Measurements from ENCODE around the gene TTC39A. TPM values are rescaled to one million over a fixed set of nuclear protein-coding genes. Genes with fewer than 3 reads are reported as not detected.

Gene TTC39A
- polyA plus RNA-seq, 3 donors from 2014 or later = not detected

DNA sequence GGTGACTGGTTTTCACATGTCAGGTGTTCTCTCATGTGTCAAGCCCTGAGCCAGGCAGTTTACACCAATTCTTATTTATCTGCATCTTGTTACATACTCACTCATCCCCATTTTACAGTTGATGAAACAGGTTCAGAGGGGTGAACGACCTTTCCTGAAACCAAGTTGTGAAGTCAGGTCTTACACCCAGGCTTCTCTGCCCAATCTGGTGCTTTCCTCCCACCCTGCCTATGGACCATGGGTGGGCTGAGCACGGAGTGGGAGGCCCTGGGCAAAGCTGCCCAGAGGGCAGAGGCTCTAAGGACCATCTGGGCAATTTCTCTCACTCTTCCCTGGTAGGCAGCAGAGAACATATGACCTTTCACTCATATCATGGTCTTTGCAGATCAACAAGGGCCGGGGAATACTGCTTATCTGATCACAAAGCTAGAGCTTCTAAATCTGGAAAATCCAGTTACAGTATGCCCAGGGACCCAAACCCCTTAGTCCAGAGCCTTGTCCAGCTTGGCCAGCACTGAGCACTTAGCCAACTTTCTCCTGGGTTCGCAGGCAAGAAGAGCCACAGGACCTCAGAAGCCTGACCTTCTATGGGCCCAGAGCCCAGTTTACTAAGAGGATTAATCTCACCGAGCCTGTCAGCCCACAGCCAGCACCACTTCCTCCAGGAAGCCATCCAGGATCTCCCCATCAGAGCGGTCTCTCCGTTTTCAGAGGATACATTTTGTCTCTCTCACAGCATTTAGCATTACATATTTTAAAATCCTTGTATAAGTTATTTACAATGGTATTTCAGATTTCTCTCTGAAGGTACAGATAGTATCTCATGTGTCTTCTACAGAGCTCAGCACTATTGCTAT is 16.0 kb upstream of the TTC39A start:
- Mint-ChIP-seq H3K9me3 (no peaks in the 10 kb centered on the region), H3K27me3 (ENCODE audit: low read depth in 3 of 3) (peaks cover 10 to 22% (median 13%) of the 10 kb centered on the region in 3 donors), H3K4me3 (peak overlapping the region in 1 of 5 donors; percentile 26), H3K4me1 (peaks cover 0 to 2% of the 10 kb centered on the region in 2 donors), H3K36me3 (no peaks in the 10 kb centered on the region), H3K27ac (no peak overlapping the region)
- no peak for DNase-seq

DNA sequence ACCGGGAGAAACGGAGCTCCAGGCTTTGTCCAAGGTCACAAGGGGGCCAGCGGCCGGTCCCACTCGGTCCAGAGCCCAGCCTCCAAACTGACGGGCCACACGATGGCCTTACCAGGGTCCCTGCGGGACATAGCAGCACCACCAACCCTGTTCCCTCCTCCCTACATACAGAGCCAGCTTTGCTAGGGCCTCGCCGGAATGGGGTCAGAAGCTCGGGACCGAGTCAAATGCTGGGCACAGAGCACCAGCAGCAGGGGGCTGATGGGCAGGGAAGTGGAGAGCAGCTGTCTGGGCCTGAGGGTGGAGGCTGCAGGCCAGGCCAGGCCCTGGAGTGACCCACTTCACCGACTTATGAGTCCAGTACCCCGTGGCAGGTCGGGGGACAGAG is 14.9 kb upstream of the TTC39A start:
- no peaks in the 10 kb centered on the region for H3K9me3 Mint-ChIP-seq
- H3K27me3 Mint-ChIP-seq (ENCODE audit: low read depth in 3 of 3) = peaks cover 10 to 22% (median 13%) of the 10 kb centered on the region in 3 donors
- no peaks in the 10 kb centered on the region for H3K36me3 Mint-ChIP-seq
- peaks cover 0 to 2% of the 10 kb centered on the region in 2 donors for H3K4me1 Mint-ChIP-seq
- no peak overlapping the region for H3K27ac Mint-ChIP-seq
- H3K4me3 Mint-ChIP-seq = no peak overlapping the region
- DNase-seq = no peak

DNA sequence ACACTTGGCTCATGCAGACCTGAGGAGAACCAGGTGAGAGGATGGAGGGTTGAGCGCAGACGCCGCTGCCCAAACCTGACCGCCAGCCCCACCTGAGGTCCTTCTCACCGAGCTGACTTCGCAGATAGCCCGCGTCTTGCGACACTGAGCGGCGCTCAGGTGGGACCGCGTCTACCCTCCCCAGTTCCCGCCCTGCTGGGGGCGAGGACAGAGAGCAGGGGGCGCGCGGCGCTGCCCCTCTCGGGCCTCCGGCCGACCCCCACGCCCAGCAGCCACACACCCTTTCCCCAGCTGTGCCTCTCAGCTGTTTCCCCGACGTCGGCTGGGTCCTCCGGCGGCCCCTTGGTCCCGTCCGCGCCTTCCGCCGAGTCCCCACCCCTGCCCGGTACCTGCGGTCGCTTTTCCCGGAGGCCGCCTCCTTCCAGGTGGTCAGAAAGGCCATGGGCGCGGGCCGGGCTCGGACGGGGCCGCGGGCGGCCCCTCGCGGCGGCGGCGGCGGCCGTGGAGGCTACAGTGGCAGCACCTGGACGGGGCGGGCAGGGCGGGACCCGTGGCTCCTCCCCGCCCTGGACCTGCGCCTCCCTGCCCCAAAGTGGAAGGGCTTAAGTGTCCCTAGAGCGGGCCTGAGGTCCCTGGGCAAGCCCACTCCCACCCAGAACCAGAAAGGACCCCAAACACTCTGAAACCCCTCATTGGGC is 14.4 kb upstream of the TTC39A start:
- no peak overlapping the region for H3K4me3 Mint-ChIP-seq
- DNase-seq = no peak
- H3K27ac Mint-ChIP-seq = no peak overlapping the region
- H3K36me3 Mint-ChIP-seq = no peaks in the 10 kb centered on the region
- H3K4me1 Mint-ChIP-seq = peaks cover 0 to 2% of the 10 kb centered on the region in 2 donors
- no peaks in the 10 kb centered on the region for H3K9me3 Mint-ChIP-seq
- H3K27me3 Mint-ChIP-seq (ENCODE audit: low read depth in 3 of 3) = peaks cover 10 to 22% (median 13%) of the 10 kb centered on the region in 3 donors

DNA sequence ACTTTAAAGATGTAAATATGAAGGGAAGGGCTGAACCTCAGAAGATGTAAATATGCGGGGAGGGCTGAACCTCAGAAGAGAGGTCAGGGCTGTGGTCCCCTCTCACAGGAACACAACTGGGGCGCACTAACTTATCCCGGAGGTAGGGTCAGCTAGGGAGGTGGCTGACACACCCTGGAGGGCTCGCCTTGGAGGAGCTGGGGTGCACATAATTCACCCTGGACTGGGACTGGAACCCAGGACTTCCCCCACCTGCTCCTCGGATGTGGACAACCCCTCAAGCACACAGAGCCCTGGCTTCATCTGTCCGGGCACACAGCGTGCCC is 13.9 kb upstream of the TTC39A start:
- H3K27ac Mint-ChIP-seq = no peak overlapping the region
- no peak for DNase-seq
- peaks cover 0 to 2% of the 10 kb centered on the region in 2 donors for H3K4me1 Mint-ChIP-seq
- no peaks in the 10 kb centered on the region for H3K9me3 Mint-ChIP-seq
- H3K27me3 Mint-ChIP-seq (ENCODE audit: low read depth in 3 of 3) = peaks cover 10 to 22% (median 13%) of the 10 kb centered on the region in 3 donors
- H3K4me3 Mint-ChIP-seq = peak overlapping the region in 2 of 5 donors; percentile 11 to 41
- H3K36me3 Mint-ChIP-seq = no peaks in the 10 kb centered on the region

DNA sequence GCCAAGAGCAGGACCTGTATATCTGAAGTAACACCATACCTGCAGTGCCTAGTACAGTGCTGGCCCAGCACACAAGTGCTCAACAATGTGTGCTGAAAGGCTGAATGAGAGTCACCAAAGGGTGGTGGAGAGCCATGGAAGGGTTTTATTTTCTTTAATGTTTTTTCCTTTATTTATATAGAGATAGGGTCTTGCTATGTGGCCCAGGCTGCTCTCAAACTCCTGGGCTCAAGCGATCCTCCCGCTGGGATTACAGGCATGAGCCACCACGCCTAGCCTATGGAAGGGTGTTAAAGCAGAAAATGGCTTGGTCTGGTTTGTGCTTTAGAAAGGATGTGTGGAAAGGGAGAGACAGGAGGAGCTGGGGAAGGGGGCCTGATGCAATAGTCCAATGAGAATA is 13.3 kb upstream of the TTC39A start:
- no peaks in the 10 kb centered on the region for H3K9me3 Mint-ChIP-seq
- no peaks in the 10 kb centered on the region for H3K36me3 Mint-ChIP-seq
- peaks cover 10 to 22% (median 13%) of the 10 kb centered on the region in 3 donors for H3K27me3 Mint-ChIP-seq (ENCODE audit: low read depth in 3 of 3)
- H3K27ac Mint-ChIP-seq = no peak overlapping the region
- DNase-seq = no peak
- H3K4me3 Mint-ChIP-seq = peak overlapping the region in 3 of 5 donors; percentile 11 to 41 (median 13)
- H3K4me1 Mint-ChIP-seq = peaks cover 0 to 2% of the 10 kb centered on the region in 2 donors

DNA sequence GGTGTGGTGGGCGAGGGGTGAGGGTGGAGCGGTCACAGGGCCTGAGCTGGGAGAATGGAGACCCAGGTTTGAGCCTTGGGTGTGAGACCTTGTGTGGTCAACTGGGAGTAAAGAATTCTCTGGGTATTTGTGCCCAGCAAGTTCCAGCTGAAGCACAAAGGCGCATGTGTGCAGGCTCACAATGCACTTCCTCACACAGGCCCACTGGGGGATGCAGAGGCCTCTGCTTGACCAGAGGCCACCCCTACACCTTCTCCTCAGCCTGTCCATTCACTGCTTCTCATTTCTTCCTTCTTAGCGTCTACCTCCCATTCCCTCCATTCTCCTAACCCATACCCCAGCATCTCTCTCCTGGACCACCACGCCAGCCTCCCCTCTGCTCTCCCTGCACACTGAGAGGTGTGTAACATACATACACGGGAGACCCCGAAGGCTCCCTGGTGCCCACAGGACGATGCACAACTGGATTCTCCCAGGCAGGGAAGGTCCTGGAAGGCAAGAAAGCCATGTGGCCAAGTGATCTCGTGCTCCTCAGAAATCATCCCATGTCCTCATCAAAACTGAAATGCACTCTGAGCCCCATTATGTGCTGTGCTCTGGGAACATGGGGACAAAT is 12.3 kb upstream of the TTC39A start:
- Mint-ChIP-seq H3K36me3 (no peaks in the 10 kb centered on the region), H3K9me3 (no peaks in the 10 kb centered on the region), H3K4me1 (peaks cover 0 to 2% of the 10 kb centered on the region in 2 donors), H3K4me3 (no peak overlapping the region), H3K27ac (peak overlapping the region in 1 of 6 donors; percentile 58), H3K27me3 (ENCODE audit: low read depth in 3 of 3) (peaks cover 10 to 22% (median 16%) of the 10 kb centered on the region in 3 donors)
- no peak for DNase-seq

DNA sequence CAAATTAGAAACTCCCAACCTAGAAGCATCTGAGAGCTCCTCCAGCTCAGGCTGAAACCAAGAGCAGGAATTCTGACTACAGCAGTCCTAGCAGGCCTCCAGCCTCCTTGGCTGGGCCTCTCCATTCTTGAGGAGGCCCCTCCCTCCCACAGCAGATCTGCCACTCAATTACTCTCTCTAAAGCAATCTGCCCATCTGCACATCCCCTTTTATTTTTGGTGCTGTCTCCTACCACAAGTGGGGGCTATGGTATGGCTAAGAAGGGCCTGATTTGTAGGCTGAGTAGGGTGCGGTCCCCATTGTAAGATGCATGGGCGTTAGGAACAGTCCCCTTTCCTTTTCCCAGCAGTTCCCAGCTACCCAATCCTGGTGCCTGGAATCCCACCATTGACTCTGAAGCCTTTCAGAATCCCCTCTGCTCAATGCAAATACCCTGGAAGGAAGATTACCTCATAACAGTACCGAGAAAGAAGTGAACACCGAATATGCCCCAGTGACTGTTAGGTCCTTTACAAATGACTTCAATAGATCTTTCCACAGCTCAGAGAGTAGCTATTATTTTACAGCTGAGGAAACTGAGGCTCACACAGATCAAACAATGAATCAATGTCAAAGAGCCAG is 11.6 kb upstream of the TTC39A start:
- H3K27ac Mint-ChIP-seq = no peak overlapping the region
- H3K36me3 Mint-ChIP-seq = no peaks in the 10 kb centered on the region
- peaks cover 10 to 22% (median 16%) of the 10 kb centered on the region in 3 donors for H3K27me3 Mint-ChIP-seq (ENCODE audit: low read depth in 3 of 3)
- H3K4me1 Mint-ChIP-seq = peaks cover 0 to 2% of the 10 kb centered on the region in 2 donors
- no peak for DNase-seq
- no peaks in the 10 kb centered on the region for H3K9me3 Mint-ChIP-seq
- H3K4me3 Mint-ChIP-seq = no peak overlapping the region

DNA sequence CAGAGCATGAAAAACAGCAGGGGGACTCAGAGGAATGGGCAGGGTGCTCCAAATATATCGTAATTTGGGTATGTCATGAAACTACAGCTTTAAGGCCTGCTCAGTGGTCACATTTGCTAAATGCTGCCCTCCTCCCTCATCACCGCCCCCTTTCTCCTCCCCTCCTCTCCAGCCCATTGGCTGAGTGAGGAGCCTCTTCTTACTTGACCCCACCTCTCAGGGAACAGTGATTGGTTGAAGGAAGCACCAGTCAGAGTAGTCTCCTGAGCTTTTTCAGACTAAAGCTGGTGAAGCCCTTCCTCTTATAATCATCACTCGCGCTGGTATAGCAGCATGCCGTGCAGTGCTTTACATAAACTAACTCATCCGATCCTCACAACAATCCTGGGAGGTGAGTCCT is 10.0 kb upstream of the TTC39A start:
- no peak for DNase-seq
- Mint-ChIP-seq H3K36me3 (no peaks in the 10 kb centered on the region), H3K27ac (no peak overlapping the region), H3K27me3 (ENCODE audit: low read depth in 3 of 3) (peaks cover 5 to 18% (median 14%) of the 10 kb centered on the region in 3 donors), H3K4me3 (no peak overlapping the region), H3K9me3 (no peaks in the 10 kb centered on the region), H3K4me1 (peaks cover 0 to 2% of the 10 kb centered on the region in 2 donors)

DNA sequence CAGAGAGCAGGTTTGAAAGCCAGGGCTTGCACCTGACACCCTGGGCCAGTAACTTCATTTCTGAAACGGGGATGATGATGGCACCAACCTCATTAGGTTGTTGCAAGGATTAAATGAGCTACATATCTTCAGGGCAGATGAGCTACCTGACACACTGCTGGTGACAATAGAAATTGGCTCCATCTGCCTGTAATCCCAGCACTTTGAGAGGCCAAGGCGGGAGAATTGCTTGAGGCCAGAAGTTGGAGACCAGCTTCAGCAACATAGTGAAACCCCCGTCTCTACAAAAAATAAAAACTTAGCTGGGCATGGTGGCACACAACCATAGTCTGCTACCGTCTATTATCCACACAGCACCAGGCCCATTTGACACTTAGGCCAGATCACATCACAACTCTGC is 6.3 kb upstream of the TTC39A start:
- no peaks in the 10 kb centered on the region for H3K4me1 Mint-ChIP-seq
- H3K27me3 Mint-ChIP-seq (ENCODE audit: low read depth in 3 of 3) = peaks cover 2 to 5% (median 3%) of the 10 kb centered on the region in 3 donors
- H3K27ac Mint-ChIP-seq = no peak overlapping the region
- H3K36me3 Mint-ChIP-seq = no peaks in the 10 kb centered on the region
- no peaks in the 10 kb centered on the region for H3K9me3 Mint-ChIP-seq
- no peak overlapping the region for H3K4me3 Mint-ChIP-seq
- no peak for DNase-seq

DNA sequence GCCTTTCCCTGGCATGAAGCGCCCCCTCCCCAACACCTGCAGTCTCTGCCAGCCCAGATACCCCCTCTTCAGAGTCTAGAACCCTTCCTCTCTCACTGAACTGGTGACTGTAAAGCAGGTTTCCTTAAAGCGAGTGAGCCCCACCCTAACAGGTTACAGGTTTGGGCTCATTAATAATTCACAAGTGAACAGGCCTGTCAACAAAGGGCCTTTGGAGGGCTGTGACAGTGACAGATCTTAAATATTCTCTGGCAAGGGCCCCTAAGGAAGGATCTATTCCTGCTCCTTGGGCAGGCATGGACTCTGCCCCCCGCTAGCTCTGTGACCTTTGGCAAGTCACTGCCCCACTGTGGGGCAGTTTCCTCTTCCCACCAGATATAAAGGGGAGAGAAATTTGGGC is 5.6 kb upstream of the TTC39A start:
- peaks cover 3 to 4% of the 10 kb centered on the region in 2 donors for H3K4me1 Mint-ChIP-seq
- no peak overlapping the region for H3K4me3 Mint-ChIP-seq
- DNase-seq = no peak
- no peaks in the 10 kb centered on the region for H3K36me3 Mint-ChIP-seq
- H3K9me3 Mint-ChIP-seq = no peaks in the 10 kb centered on the region
- peaks cover 5 to 6% (median 6%) of the 10 kb centered on the region in 3 donors for H3K27me3 Mint-ChIP-seq (ENCODE audit: low read depth in 3 of 3)
- H3K27ac Mint-ChIP-seq = no peak overlapping the region

DNA sequence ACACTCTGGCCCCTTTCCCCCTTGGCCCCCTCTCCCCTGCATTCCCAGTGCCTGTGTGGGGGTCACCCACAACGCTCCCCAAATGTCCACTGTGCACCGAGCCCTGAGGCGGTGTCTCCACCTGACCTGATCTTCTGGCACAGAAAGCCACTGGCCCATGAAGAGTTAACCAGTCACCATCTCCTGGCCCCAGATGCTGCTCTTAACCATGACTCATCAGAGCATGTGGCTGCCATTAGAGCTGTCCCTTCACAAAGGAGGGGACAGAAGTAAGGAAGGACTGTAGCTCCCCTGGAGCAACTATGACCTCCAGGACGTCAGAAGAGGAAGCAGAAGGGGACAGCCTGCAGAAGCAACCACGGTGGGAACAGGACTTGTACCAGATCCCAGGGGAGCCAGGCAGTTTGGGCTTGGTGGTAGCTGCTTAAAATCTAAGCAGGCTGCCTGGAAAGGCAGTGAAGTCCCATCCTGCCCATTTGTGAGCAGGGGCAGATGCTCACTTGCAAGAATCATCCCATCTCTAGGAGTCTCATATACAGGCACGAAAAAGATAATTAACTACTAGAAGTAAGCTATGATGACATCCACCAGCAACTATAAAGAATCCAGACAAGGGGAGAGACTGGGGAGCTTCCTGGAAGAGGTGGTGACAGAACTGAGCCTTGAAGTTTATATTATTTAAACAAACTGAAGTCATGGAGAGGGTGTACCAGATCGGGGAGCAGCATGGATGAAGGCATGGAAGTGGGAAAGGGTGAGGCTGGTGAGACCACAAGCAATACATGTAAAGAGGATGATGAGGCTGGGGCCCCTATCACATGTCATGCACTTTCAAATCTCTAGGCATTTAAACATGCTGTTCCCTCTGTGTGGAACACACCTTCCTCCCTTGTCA is 1.1 kb upstream of the TTC39A start:
- Mint-ChIP-seq H3K4me1 (peaks cover 6 to 11% of the 10 kb centered on the region in 2 donors), H3K36me3 (no peaks in the 10 kb centered on the region), H3K27me3 (ENCODE audit: low read depth in 3 of 3) (peaks cover 6 to 19% (median 7%) of the 10 kb centered on the region in 3 donors), H3K4me3 (peak overlapping the region; percentile 38 to 81 (median 78)), H3K27ac (peak overlapping the region in 1 of 6 donors; percentile 20), H3K9me3 (no peaks in the 10 kb centered on the region)
- no peak for DNase-seq

DNA sequence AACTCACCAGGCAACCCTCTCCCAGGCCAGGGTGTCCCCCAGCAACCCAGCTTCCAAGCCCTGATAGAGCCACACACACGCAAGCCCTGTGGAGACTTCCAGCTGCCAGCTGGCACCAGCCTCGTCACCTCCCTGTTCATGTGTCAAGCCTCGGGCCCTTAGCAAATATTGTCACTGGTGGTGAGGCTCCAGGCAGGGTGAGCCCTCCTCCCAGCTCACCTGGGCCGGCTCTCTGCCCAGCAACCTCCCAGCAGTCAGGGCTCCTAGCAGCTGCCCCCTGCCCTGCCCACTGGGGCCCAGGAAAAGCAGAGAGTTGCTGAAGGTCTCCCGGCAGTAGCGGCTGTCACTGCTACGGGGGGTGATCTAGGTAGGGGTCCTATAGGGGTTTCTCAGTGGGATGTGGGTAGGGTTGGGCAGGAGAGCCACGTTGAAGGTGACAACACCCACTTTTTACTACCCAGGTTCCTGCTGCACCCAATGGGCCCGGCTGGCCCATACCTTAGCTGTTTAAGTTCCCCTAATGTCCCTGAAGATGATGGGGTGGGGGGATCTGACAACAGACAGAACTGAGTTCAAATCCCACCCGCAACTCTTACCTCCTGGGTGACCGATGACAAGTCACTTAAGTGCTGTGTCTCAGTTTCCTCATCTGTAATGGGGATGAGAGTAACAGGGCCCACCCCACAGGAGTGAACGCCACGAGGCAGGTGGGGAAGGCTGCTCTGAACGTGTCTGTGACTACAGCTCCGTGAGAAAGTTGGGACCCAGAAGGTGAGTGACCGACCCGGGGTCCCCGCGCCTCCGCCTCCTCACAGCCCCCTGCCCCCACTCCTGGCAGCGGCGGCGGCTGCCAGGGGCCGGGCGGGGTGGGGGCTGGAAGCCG is 678 bp downstream of the TTC39A start:
- Mint-ChIP-seq H3K27ac (no peak overlapping the region), H3K27me3 (ENCODE audit: low read depth in 3 of 3) (peaks cover 6 to 30% (median 7%) of the 10 kb centered on the region in 3 donors), H3K36me3 (no peaks in the 10 kb centered on the region), H3K4me3 (peak overlapping the region in 4 of 5 donors; percentile 33 to 57 (median 46)), H3K9me3 (no peaks in the 10 kb centered on the region), H3K4me1 (peaks cover 6 to 11% of the 10 kb centered on the region in 2 donors)
- no peak for DNase-seq

All from immature natural killer cell (primary cell).